Measurements from ENCODE around the gene METTL14.
"Not testable (repeated sequence)": the region's sequence is repeated elsewhere in the genome, so short reads cannot be mapped to it uniquely, and the experiment has no call there.

The METTL14 gene

GRCh38 chr4:118684873-118685811 lies at the start of gene METTL14:
Gene METTL14, plus strand, starts transcription at chr4:118685392. Its CDS starts 143 bp downstream, at chr4:118685535.
- DNase-seq, result peak; percentile 52 to 76 (median 68)

GRCh38 chr4:118636126-118636525 lies 49.1 kb upstream of the METTL14 start:
- DNase-seq, result not testable (repeated sequence)

- peak in 1 of 4 experiments; percentile 0 for DNase-seq
Observed at GRCh38 chr4:118664665-118665064, 20.5 kb upstream of the METTL14 start.

GRCh38 chr4:118669220-118669619 lies 16.0 kb upstream of the METTL14 start:
- DNase-seq, result peak in 1 of 4 experiments; percentile 13

GRCh38 chr4:118670968-118671367 lies 14.2 kb upstream of the METTL14 start:
- DNase-seq, result not testable (repeated sequence)

GRCh38 chr4:118676128-118676527 lies 9.1 kb upstream of the METTL14 start:
- DNase-seq, result no peak

- no peak for DNase-seq
Observed at GRCh38 chr4:118680808-118681207, 4.4 kb upstream of the METTL14 start.

GRCh38 chr4:118682928-118683327 lies 2.3 kb upstream of the METTL14 start:
- DNase-seq, result no peak

- no peak for DNase-seq
Observed at GRCh38 chr4:118683513-118683912, 1.7 kb upstream of the METTL14 start.

- no peak for DNase-seq
Observed at GRCh38 chr4:118703118-118703517, 17.9 kb downstream of the METTL14 start.

GRCh38 chr4:118711052-118711451 lies 25.9 kb downstream of the METTL14 start:
- no peak for DNase-seq

GRCh38 chr4:118712872-118713271 lies 27.7 kb downstream of the METTL14 start:
- no peak for DNase-seq

- DNase-seq, result no peak
Observed at GRCh38 chr4:118714682-118715081, 29.5 kb downstream of the METTL14 start.

GRCh38 chr4:118716304-118716703 lies 31.1 kb downstream of the METTL14 start:
- no peak for DNase-seq

- no peak for DNase-seq
Observed at GRCh38 chr4:118718511-118719170, 33.4 kb downstream of the METTL14 start.

GRCh38 chr4:118721752-118722151 lies 36.6 kb downstream of the METTL14 start:
- DNase-seq, result no peak

- no peak for DNase-seq
Observed at GRCh38 chr4:118723369-118723768, 38.2 kb downstream of the METTL14 start.

- no peak for DNase-seq
Observed at GRCh38 chr4:118727360-118727759, 42.2 kb downstream of the METTL14 start.

- no peak for DNase-seq
Observed at GRCh38 chr4:118729287-118730286, 44.4 kb downstream of the METTL14 start.

- DNase-seq, result no peak
Observed at GRCh38 chr4:118730683-118731082, 45.5 kb downstream of the METTL14 start.

GRCh38 chr4:118732591-118733330 lies 47.6 kb downstream of the METTL14 start:
- DNase-seq, result no peak
